ENCODE results near the gene FHL3. TPM values are rescaled to one million over a fixed set of nuclear protein-coding genes. Genes with fewer than 3 reads are reported as not detected.
"Not testable (repeated sequence)": the region's sequence is repeated elsewhere in the genome, so short reads cannot be mapped to it uniquely, and the experiment has no call there.

Gene FHL3
- total RNA-seq, 1 donor from 2014 or later = 17.6 TPM

- Mint-ChIP-seq H3K4me1 (ENCODE audit: low read depth) (peaks cover 10% of the 10 kb centered on the region), H3K36me3 (ENCODE audit: insufficient read depth) (peaks cover 5% of the 10 kb centered on the region), H3K27ac (peak overlapping the region; percentile 93), H3K9me3 (ENCODE audit: low read depth) (no peaks in the 10 kb centered on the region), H3K27me3 (no peaks in the 10 kb centered on the region), H3K4me3 (ENCODE audit: low read depth) (peak overlapping the region; percentile 92)
- no peak for TF ChIP-seq CTCF (IDR thresholded peaks at IDR 0.05; ENCODE audit: unreplicated experiment)
- DNase-seq (ENCODE audit: low spot score, unreplicated experiment) = no peak
Observed at GRCh38 chr1:37989361-37989930, 15.9 kb downstream of the FHL3 start.

GRCh38 chr1:37987679-37988078 is 17.6 kb downstream of the FHL3 start:
- peaks cover 7% of the 10 kb centered on the region for H3K36me3 Mint-ChIP-seq (ENCODE audit: insufficient read depth)
- H3K27ac Mint-ChIP-seq = no peak overlapping the region
- no peaks in the 10 kb centered on the region for H3K9me3 Mint-ChIP-seq (ENCODE audit: low read depth)
- no peak for TF ChIP-seq CTCF (IDR thresholded peaks at IDR 0.05; ENCODE audit: unreplicated experiment)
- H3K4me3 Mint-ChIP-seq (ENCODE audit: low read depth) = no peak overlapping the region
- DNase-seq (ENCODE audit: low spot score, unreplicated experiment) = no peak
- peaks cover 10% of the 10 kb centered on the region for H3K4me1 Mint-ChIP-seq (ENCODE audit: low read depth)
- H3K27me3 Mint-ChIP-seq = no peaks in the 10 kb centered on the region

GRCh38 chr1:37983546-37983945 is 21.8 kb downstream of the FHL3 start:
- DNase-seq (ENCODE audit: low spot score, unreplicated experiment) = no peak
- H3K27ac Mint-ChIP-seq = no peak overlapping the region
- H3K4me1 Mint-ChIP-seq (ENCODE audit: low read depth) = peaks cover 2% of the 10 kb centered on the region
- peaks cover 28% of the 10 kb centered on the region for H3K36me3 Mint-ChIP-seq (ENCODE audit: insufficient read depth)
- no peaks in the 10 kb centered on the region for H3K9me3 Mint-ChIP-seq (ENCODE audit: low read depth)
- H3K4me3 Mint-ChIP-seq (ENCODE audit: low read depth) = no peak overlapping the region
- TF ChIP-seq CTCF (IDR thresholded peaks at IDR 0.05; ENCODE audit: unreplicated experiment) = no peak
- H3K27me3 Mint-ChIP-seq = no peaks in the 10 kb centered on the region

- no peaks in the 10 kb centered on the region for H3K27me3 Mint-ChIP-seq
- peaks cover 3% of the 10 kb centered on the region for H3K9me3 Mint-ChIP-seq (ENCODE audit: low read depth)
- H3K36me3 Mint-ChIP-seq (ENCODE audit: insufficient read depth) = peaks cover 40% of the 10 kb centered on the region
- DNase-seq (ENCODE audit: low spot score, unreplicated experiment) = no peak
- no peak for TF ChIP-seq CTCF (IDR thresholded peaks at IDR 0.05; ENCODE audit: unreplicated experiment)
- H3K4me3 Mint-ChIP-seq (ENCODE audit: low read depth) = no peak overlapping the region
- no peaks in the 10 kb centered on the region for H3K4me1 Mint-ChIP-seq (ENCODE audit: low read depth)
- no peak overlapping the region for H3K27ac Mint-ChIP-seq
Observed at GRCh38 chr1:37978541-37978940, 26.8 kb downstream of the FHL3 start.

- H3K4me3 Mint-ChIP-seq (ENCODE audit: low read depth); H3K9me3 Mint-ChIP-seq (ENCODE audit: low read depth); H3K27ac Mint-ChIP-seq; H3K27me3 Mint-ChIP-seq; H3K4me1 Mint-ChIP-seq (ENCODE audit: low read depth); DNase-seq (ENCODE audit: low spot score, unreplicated experiment): not testable (repeated sequence)
- peaks cover 52% of the 10 kb centered on the region for H3K36me3 Mint-ChIP-seq (ENCODE audit: insufficient read depth)
- peak; percentile 73 for TF ChIP-seq CTCF (IDR thresholded peaks at IDR 0.05; ENCODE audit: unreplicated experiment)
Observed at GRCh38 chr1:37975083-37975482, 30.2 kb downstream of the FHL3 start.

Measured in progenitor cell of endocrine pancreas (in vitro differentiated cells).